ENCODE measurements around the gene TRAPPC12. TPM values are rescaled to one million over a fixed set of nuclear protein-coding genes. Genes with fewer than 3 reads are reported as not detected.
A peak's percentile ranks its signal among the peaks of the same experiment; 100 is the strongest.

Gene TRAPPC12
- total RNA-seq, 1 experiment from 2014 or later: 86.0 TPM

- H3K4me1 Mint-ChIP-seq: peaks cover 21 to 27% of the 10 kb centered on the region in 2 experiments
- Histone ChIP-seq H3K23ac (ENCODE audit: insufficient read length, low read depth, low read length) (no peak overlapping the region), H2BK20ac (ENCODE audit: low read depth, low read length, poor library complexity, severe bottlenecking) (no peak overlapping the region), H3K4me2 (ENCODE audit: insufficient read depth, insufficient read length, low read length) (peak overlapping the region; percentile 78), H2BK5ac (ENCODE audit: insufficient read length, low read length) (no peak overlapping the region), H2BK15ac (ENCODE audit: low read depth, low read length) (no peak overlapping the region), H3K9me3 (ENCODE audit: control insufficient read depth, low read depth, low read length) (no peaks in the 10 kb centered on the region), H3K4me1 (ENCODE audit: insufficient read depth, low read length) (peaks cover 2% of the 10 kb centered on the region; the same call in 1 of the 2 replicates), H2BK12ac (ENCODE audit: insufficient read length, low read depth, low read length) (no peak overlapping the region), H4K20me1 (ENCODE audit: control insufficient read depth, insufficient read depth, insufficient read length) (no peaks in the 10 kb centered on the region), H2AFZ (ENCODE audit: low read length) (no peak overlapping the region), H3K14ac (ENCODE audit: insufficient read depth, low read length) (no peak overlapping the region), H3K27me3 (ENCODE audit: insufficient read depth, low read length) (no peaks in the 10 kb centered on the region), H3K4ac (ENCODE audit: low read depth, low read length) (no peak overlapping the region), H3K18ac (ENCODE audit: insufficient read length, low read depth, low read length) (no peak overlapping the region), H4K8ac (replicated peaks; ENCODE audit: insufficient read length, low read depth, low read length) (no peak overlapping the region), H4K5ac (ENCODE audit: insufficient read length, low read depth, low read length) (no peak overlapping the region), H2AK5ac (ENCODE audit: insufficient read length, low read length) (no peak overlapping the region), H2BK120ac (ENCODE audit: low read depth, low read length, poor library complexity, severe bottlenecking) (no peak overlapping the region), H3K79me2 (ENCODE audit: insufficient read depth, low read length) (peaks cover 5% of the 10 kb centered on the region; the same call in 1 of the 2 replicates), H3K9ac (ENCODE audit: extremely low read depth, insufficient read length, low read length) (no peak overlapping the region), H3K79me1 (ENCODE audit: insufficient read depth, low read depth, low read length, poor library complexity, severe bottlenecking) (peaks cover 6% of the 10 kb centered on the region), H3K23me2 (ENCODE audit: insufficient read length, low read depth, low read length, poor library complexity, severe bottlenecking) (peaks cover 9% of the 10 kb centered on the region), H3K56ac (ENCODE audit: insufficient read length, low read depth, low read length) (no peak overlapping the region), H4K91ac (ENCODE audit: insufficient read length, low read depth, low read length) (no peak overlapping the region), H3K27ac (ENCODE audit: insufficient read length, low read depth, low read length) (no peak overlapping the region), H3T11ph (ENCODE audit: low read length) (no peak overlapping the region)
- TF ChIP-seq CTCF (conservative IDR thresholded peaks at IDR 0.05): no peak
- H3K4me3 Mint-ChIP-seq: peak overlapping the region; percentile 97
- H3K27ac Mint-ChIP-seq: peak overlapping the region in 1 of 3 experiments; percentile 98; a peak in 1 of 7 replicates
- WGBS (ENCODE audit: extremely low coverage, insufficient read length, low lambda C conversion rate): no CpG with 5 or more reads among the region's 6 CpGs
- H3K36me3 Mint-ChIP-seq (ENCODE audit: insufficient read depth in 1 of 3, low read depth in 3 of 3): peaks cover 8 to 10% (median 10%) of the 10 kb centered on the region in 3 experiments
- no peak for DNase-seq
- peaks cover 0 to 2% of the 10 kb centered on the region in 2 experiments; a peak in 2 of 5 replicates for H3K9me3 Mint-ChIP-seq
- no peaks in the 10 kb centered on the region for H3K27me3 Mint-ChIP-seq (ENCODE audit: low read depth)
Measured at GRCh38 chr2:3376821-3377220, 2.7 kb upstream of the TRAPPC12 start.

Data from H9 (cell line).